DOHH2 (cell line): Measurements from ENCODE around the gene KAT6B.

ENCODE experiments used
- H3F3A ChIP-seq: fragments of 200-600 bp; sonication (generic), shearing (Covaris generic); 2 replicates; pipeline ENCODE4 v1.6.0; 2016; ENCODE audit warnings: antibody characterized with exemption, mild to moderate bottlenecking; ENCODE audit not compliant: control insufficient read depth, insufficient read depth
- H3K27ac ChIP-seq: fragments of 200-600 bp; sonication (generic); 2 replicates; pipeline ENCODE4 v1.5.1; 2014; ENCODE audit warnings: low read depth, mild to moderate bottlenecking, low read length, moderate library complexity
- H3K27me3 ChIP-seq: fragments of 200-600 bp; sonication (generic); 2 replicates; pipeline ENCODE4 v1.6.1; 2014; ENCODE audit warnings: mild to moderate bottlenecking, low read length, mixed read lengths; ENCODE audit not compliant: control insufficient read depth
- H3K36me3 ChIP-seq: fragments of 200-600 bp; sonication (generic); 2 replicates; pipeline ENCODE4 v1.6.1; 2014; ENCODE audit warnings: mild to moderate bottlenecking, low read length, moderate library complexity, mixed read lengths; ENCODE audit not compliant: control insufficient read depth
- H3K4me1 ChIP-seq: fragments of 200-600 bp; sonication (generic); 2 replicates; pipeline ENCODE4 v1.6.1; 2014; ENCODE audit warnings: mild to moderate bottlenecking, low read length, mixed read lengths; ENCODE audit not compliant: control insufficient read depth
- H3K4me2 ChIP-seq: fragments of 200-600 bp; sonication (generic); 2 replicates; pipeline ENCODE4 v1.6.0; 2014; ENCODE audit warnings: mild to moderate bottlenecking, low read length, moderate library complexity
- H3K4me3 ChIP-seq: fragments of 200-600 bp; sonication (generic); 2 replicates; pipeline ENCODE4 v1.5.1; 2014; ENCODE audit warnings: mild to moderate bottlenecking, low read length, mixed read lengths
- H3K79me2 ChIP-seq: fragments of 200-600 bp; sonication (generic); 2 replicates; pipeline ENCODE4 v1.6.1; 2014; ENCODE audit warnings: mild to moderate bottlenecking, low read length, mixed read lengths; ENCODE audit not compliant: control insufficient read depth
- H3K9me2 ChIP-seq: fragments of 200-600 bp; sonication (generic); replicated peaks from 2 replicates; pipeline ENCODE4 v1.6.1; 2014; ENCODE audit warnings: mild to moderate bottlenecking, low read length, mixed read lengths; ENCODE audit not compliant: control insufficient read depth
- H3K9me3 ChIP-seq: fragments of 200-600 bp; sonication (generic); 2 replicates; pipeline ENCODE4 v1.6.1; 2014; ENCODE audit warnings: antibody characterized with exemption, low read length, mixed read lengths; ENCODE audit not compliant: control insufficient read depth, insufficient read depth
- H4K20me1 ChIP-seq: fragments of 200-600 bp; sonication (generic); 2 replicates; pipeline ENCODE4 v1.6.0; 2014; ENCODE audit warnings: low read depth, mild to moderate bottlenecking, antibody characterized with exemption, low read length, moderate library complexity; ENCODE audit not compliant: control insufficient read depth, insufficient read depth
- EZH2phosphoT487 ChIP-seq: fragments of 200-600 bp; sonication (generic); IDR thresholded peaks from 2 replicates; pipeline ENCODE4 v1.6.1; 2017; ENCODE audit warnings: borderline replicate concordance, mild to moderate bottlenecking, antibody characterized with exemption, low read length, moderate library complexity, mixed read lengths
- TF ChIP-seq, protein P1 (sequence below): fragments of 200-600 bp; sonication (generic); IDR thresholded peaks from one replicate; pipeline ENCODE4 v1.5.1; 2014; ENCODE audit warnings: antibody characterized with exemption, mild to moderate bottlenecking, low read depth, low read length; ENCODE audit not compliant: poor library complexity, severe bottlenecking

The KAT6B gene

DNA sequence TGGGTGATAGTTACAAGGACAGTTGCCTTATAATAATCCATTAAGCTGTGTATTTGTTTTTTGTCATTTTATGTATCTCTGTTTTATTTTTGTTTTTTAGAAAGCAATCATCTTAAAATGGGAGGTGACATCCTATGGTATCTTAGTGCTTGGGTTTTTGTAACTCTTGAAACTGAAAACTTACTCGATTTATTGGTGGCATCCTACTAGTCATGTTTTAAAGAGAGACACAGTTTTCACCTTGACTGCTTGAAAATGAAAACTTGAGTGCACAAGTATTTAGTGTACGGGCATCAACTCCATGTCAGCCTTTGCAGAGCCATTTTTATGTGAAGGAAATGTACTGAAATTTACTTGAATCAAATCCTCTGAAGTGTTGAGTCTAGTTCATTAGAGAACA is 181.2 kb downstream of the KAT6B start:
- H3K4me3 ChIP-seq, result no peak overlapping the region
- 0 out of 2 replicates have a peak, but pooled peaks cover 3% of the 10 kb centered on the region for H3K4me1 ChIP-seq
- no peaks in the 10 kb centered on the region for H3K9me2 ChIP-seq
- H3K36me3 ChIP-seq, result no peaks in the 10 kb centered on the region
- no peak overlapping the region for H3K27ac ChIP-seq
- no peak overlapping the region for H3K4me2 ChIP-seq
- H3K79me2 ChIP-seq, result no peaks in the 10 kb centered on the region
- 0 out of 2 replicates have a peak, but pooled peaks cover 3% of the 10 kb centered on the region for H3F3A ChIP-seq
- no peak for TF ChIP-seq EZH2phosphoT487
- TF ChIP-seq, protein P1, sequence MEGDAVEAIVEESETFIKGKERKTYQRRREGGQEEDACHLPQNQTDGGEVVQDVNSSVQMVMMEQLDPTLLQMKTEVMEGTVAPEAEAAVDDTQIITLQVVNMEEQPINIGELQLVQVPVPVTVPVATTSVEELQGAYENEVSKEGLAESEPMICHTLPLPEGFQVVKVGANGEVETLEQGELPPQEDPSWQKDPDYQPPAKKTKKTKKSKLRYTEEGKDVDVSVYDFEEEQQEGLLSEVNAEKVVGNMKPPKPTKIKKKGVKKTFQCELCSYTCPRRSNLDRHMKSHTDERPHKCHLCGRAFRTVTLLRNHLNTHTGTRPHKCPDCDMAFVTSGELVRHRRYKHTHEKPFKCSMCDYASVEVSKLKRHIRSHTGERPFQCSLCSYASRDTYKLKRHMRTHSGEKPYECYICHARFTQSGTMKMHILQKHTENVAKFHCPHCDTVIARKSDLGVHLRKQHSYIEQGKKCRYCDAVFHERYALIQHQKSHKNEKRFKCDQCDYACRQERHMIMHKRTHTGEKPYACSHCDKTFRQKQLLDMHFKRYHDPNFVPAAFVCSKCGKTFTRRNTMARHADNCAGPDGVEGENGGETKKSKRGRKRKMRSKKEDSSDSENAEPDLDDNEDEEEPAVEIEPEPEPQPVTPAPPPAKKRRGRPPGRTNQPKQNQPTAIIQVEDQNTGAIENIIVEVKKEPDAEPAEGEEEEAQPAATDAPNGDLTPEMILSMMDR, result no peak
- H3K9me3 ChIP-seq, result no peaks in the 10 kb centered on the region
- H3K27me3 ChIP-seq, result no peaks in the 10 kb centered on the region
- no peaks in the 10 kb centered on the region for H4K20me1 ChIP-seq

DNA sequence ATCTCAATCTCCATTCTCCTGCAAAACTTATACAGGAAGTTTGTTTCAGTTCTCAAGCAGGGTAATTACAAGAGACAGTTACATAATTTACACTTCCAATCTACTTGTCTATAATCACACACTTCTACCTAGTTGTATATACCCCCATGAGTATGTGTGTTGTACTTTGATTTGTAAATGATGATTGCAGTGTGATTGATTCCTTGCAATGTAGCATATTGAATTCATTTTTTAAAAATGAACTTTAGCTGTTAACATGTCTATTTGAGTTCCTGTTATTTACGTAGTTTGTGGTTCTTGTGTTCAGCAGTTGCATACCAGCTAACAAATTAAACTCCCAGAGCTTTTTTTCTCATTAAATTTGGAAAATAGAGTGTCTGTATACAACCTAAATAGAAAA is 182.6 kb downstream of the KAT6B start:
- Histone ChIP-seq H3K9me2 (no peaks in the 10 kb centered on the region), H4K20me1 (no peaks in the 10 kb centered on the region), H3K9me3 (no peaks in the 10 kb centered on the region), H3K27me3 (no peaks in the 10 kb centered on the region), H3K4me3 (no peak overlapping the region), H3K4me2 (no peak overlapping the region), H3K79me2 (no peaks in the 10 kb centered on the region), H3K4me1 (peaks cover 6% of the 10 kb centered on the region; the same call in 1 of the 2 replicates), H3K27ac (no peak overlapping the region), H3F3A (0 out of 2 replicates have a peak, but pooled peaks cover 3% of the 10 kb centered on the region), H3K36me3 (no peaks in the 10 kb centered on the region)
- TF ChIP-seq, protein P1, result no peak
- TF ChIP-seq EZH2phosphoT487, result no peak

DNA sequence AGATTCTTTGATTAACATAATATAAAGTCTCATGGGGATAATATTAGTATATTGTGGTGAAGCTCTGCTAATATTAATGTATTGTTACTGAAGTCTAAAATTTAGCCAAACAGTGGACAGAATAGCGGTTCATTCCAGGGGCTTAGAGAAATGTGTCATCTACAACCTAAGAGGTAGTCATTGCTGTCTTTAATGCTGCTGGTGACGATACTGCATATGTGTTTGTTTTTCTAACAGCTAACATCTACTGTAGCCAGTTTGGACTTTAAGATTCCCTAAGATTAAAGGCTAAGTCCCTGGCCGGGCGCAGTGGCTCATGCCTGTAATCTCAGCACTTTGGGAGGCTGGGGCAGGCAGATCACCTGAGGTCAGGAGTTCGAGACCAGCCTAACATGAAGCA is 183.0 kb downstream of the KAT6B start:
- no peak overlapping the region for H3K27ac ChIP-seq
- no peaks in the 10 kb centered on the region for H3K27me3 ChIP-seq
- peaks cover 9% of the 10 kb centered on the region; the same call in 1 of the 2 replicates for H3K4me1 ChIP-seq
- H3F3A ChIP-seq, result 0 out of 2 replicates have a peak, but pooled peaks cover 3% of the 10 kb centered on the region
- H3K79me2 ChIP-seq, result no peaks in the 10 kb centered on the region
- H3K4me2 ChIP-seq, result no peak overlapping the region
- H3K9me2 ChIP-seq, result no peaks in the 10 kb centered on the region
- H3K4me3 ChIP-seq, result no peak overlapping the region
- H3K36me3 ChIP-seq, result no peaks in the 10 kb centered on the region
- no peaks in the 10 kb centered on the region for H4K20me1 ChIP-seq
- H3K9me3 ChIP-seq, result no peaks in the 10 kb centered on the region
- TF ChIP-seq, protein P1, result no peak
- TF ChIP-seq EZH2phosphoT487, result no peak
